CD4-positive, CD25-positive, alpha-beta regulatory T cell (primary cell): Measurements from ENCODE around the gene DLAT. TPM values are rescaled to one million over a fixed set of nuclear protein-coding genes. Genes with fewer than 3 reads are reported as not detected.
"Not testable (repeated sequence)": the region's sequence is repeated elsewhere in the genome, so short reads cannot be mapped to it uniquely, and the experiment has no call there.

Source experiments
- ATAC-seq, 2 donors: fragments of 150-1000 bp; cut with Tn5 transposase; one replicate each; pipeline ENCODE4 v1.10.0; 2021; ENCODE audit warnings: low read depth in 2 of 2, moderate number of reproducible peaks in 2 of 2, moderate library complexity in 1 of 2
- DNase-seq, 3 donors: peaks; one replicate each; pipeline versions ENCODE4 v3.0.0 to v3.0.0-alpha.2; 2012 to 2022; ENCODE audit warnings: mixed read lengths in 1 of 3
- H3K27ac ChIP-seq: one replicate; pipeline ENCODE4 v1.7.0; 2013; ENCODE audit warnings: mild to moderate bottlenecking, low read length; ENCODE audit not compliant: insufficient read depth, poor library complexity, severe bottlenecking
- H3K27me3 ChIP-seq: one replicate; pipeline ENCODE4 v1.7.0; 2013; ENCODE audit warnings: low read length; ENCODE audit not compliant: control insufficient read depth, insufficient read depth
- H3K36me3 ChIP-seq: one replicate; pipeline ENCODE4 v1.7.0; 2013; ENCODE audit warnings: mild to moderate bottlenecking, low read length, moderate library complexity; ENCODE audit not compliant: control insufficient read depth, insufficient read depth
- H3K4me1 ChIP-seq: 2 replicates; pipeline ENCODE4 v1.7.0; 2013; ENCODE audit warnings: mild to moderate bottlenecking, low read length; ENCODE audit not compliant: insufficient read depth, control insufficient read depth, poor library complexity, severe bottlenecking
- H3K4me3 ChIP-seq: one replicate; pipeline ENCODE4 v1.7.0; 2013; ENCODE audit warnings: low read depth, mild to moderate bottlenecking, low read length, moderate library complexity
- H3K9me3 ChIP-seq, 2 experiments: 1 replicate in 1 of 2; 2 replicates in 1 of 2; pipeline ENCODE4 v1.7.0; 2013; ENCODE audit warnings: low read length in 2 of 2, mild to moderate bottlenecking in 1 of 2, moderate library complexity in 1 of 2; ENCODE audit not compliant: control insufficient read depth in 2 of 2
- H3K27ac Mint-ChIP-seq, 3 donors: one replicate each; pipeline ENCODE4 v1.8.0; 2020 to 2022; ENCODE audit warnings: mild to moderate bottlenecking in 3 of 3, mixed read lengths in 3 of 3, moderate library complexity in 2 of 3
- H3K27me3 Mint-ChIP-seq: one replicate; pipeline ENCODE4 v1.8.0; 2022; ENCODE audit warnings: mild to moderate bottlenecking, mixed read lengths
- H3K36me3 Mint-ChIP-seq: one replicate; pipeline ENCODE4 v1.8.0; 2020; ENCODE audit warnings: mixed read lengths
- H3K4me1 Mint-ChIP-seq, 4 donors: one replicate each; pipeline ENCODE4 v1.8.0; 2020 to 2022; ENCODE audit warnings: mixed read lengths in 4 of 4, mild to moderate bottlenecking in 1 of 4
- H3K4me3 Mint-ChIP-seq, 4 donors: one replicate each; pipeline ENCODE4 v1.8.0; 2020 to 2022; ENCODE audit warnings: mild to moderate bottlenecking in 4 of 4, mixed read lengths in 4 of 4, moderate library complexity in 3 of 4
- H3K9me3 Mint-ChIP-seq, 7 donors: one replicate each; pipeline ENCODE4 v1.8.0; 2020 to 2022; ENCODE audit warnings: mixed read lengths in 7 of 7, mild to moderate bottlenecking in 3 of 7, moderate library complexity in 2 of 7
- polyA plus RNA-seq, 4 donors: library from polyadenylated mRNA; unstranded; fragments of 300-500 nt; fragmentation: Illumina TruSeq; gene quantifications; one replicate each; pipeline ENCODE4 v1.2.3, GENCODE V29; 2021
- total RNA-seq: library from RNA; stranded (reverse); gene quantifications from one replicate; pipeline ENCODE4 v1.2.3, GENCODE V29; 2022

Gene DLAT
- total and polyA plus RNA-seq, 5 donors from 2014 or later = 16.3 to 26.8 (median 23.0) TPM

- Histone ChIP-seq H3K9me3 (no peaks in the 10 kb centered on the region), H3K36me3 (peaks cover 63% of the 10 kb centered on the region), H3K27ac (no peak overlapping the region), H3K4me1 (no peaks in the 10 kb centered on the region), H3K4me3 (no peak overlapping the region), H3K27me3 (no peaks in the 10 kb centered on the region)
- H3K4me3 Mint-ChIP-seq = no peak overlapping the region
- peaks cover 1 to 17% (median 6%) of the 10 kb centered on the region in 4 donors for H3K4me1 Mint-ChIP-seq
- H3K36me3 Mint-ChIP-seq = peaks cover 60% of the 10 kb centered on the region
- H3K27ac Mint-ChIP-seq = peak overlapping the region in 2 of 3 donors; percentile 16 to 20
- no peaks in the 10 kb centered on the region for H3K9me3 Mint-ChIP-seq
- H3K27me3 Mint-ChIP-seq = no peaks in the 10 kb centered on the region
- DNase-seq (no peak), ATAC-seq (no peak)
Measured at GRCh38 chr11:112042161-112042960, 17.2 kb downstream of the DLAT start.

GRCh38 chr11:112042961-112043304, 17.7 kb downstream of the DLAT start:
- H3K27ac ChIP-seq = no peak overlapping the region
- H3K27me3 ChIP-seq = no peaks in the 10 kb centered on the region
- peaks cover 65% of the 10 kb centered on the region for H3K36me3 Mint-ChIP-seq
- no peaks in the 10 kb centered on the region for H3K9me3 Mint-ChIP-seq
- peaks cover 3 to 20% (median 6%) of the 10 kb centered on the region in 4 donors for H3K4me1 Mint-ChIP-seq
- DNase-seq = no peak
- H3K36me3 ChIP-seq = peaks cover 57% of the 10 kb centered on the region
- no peaks in the 10 kb centered on the region for H3K27me3 Mint-ChIP-seq
- no peak overlapping the region for H3K4me3 ChIP-seq
- H3K9me3 ChIP-seq = no peaks in the 10 kb centered on the region
- no peaks in the 10 kb centered on the region for H3K4me1 ChIP-seq
- no peak for ATAC-seq
- peak overlapping the region in 1 of 3 donors; percentile 20 for H3K27ac Mint-ChIP-seq
- no peak overlapping the region for H3K4me3 Mint-ChIP-seq

GRCh38 chr11:112044961-112045360, 19.8 kb downstream of the DLAT start:
- DNase-seq = no peak
- no peak overlapping the region for H3K27ac Mint-ChIP-seq
- H3K4me3 Mint-ChIP-seq = no peak overlapping the region
- Histone ChIP-seq H3K27ac (no peak overlapping the region), H3K27me3 (no peaks in the 10 kb centered on the region), H3K36me3 (peaks cover 51% of the 10 kb centered on the region), H3K9me3 (no peaks in the 10 kb centered on the region), H3K4me1 (no peaks in the 10 kb centered on the region), H3K4me3 (no peak overlapping the region)
- H3K27me3 Mint-ChIP-seq = no peaks in the 10 kb centered on the region
- H3K36me3 Mint-ChIP-seq = peaks cover 65% of the 10 kb centered on the region
- no peaks in the 10 kb centered on the region for H3K9me3 Mint-ChIP-seq
- no peak for ATAC-seq
- H3K4me1 Mint-ChIP-seq = peaks cover 9 to 30% (median 16%) of the 10 kb centered on the region in 4 donors

- Mint-ChIP-seq H3K36me3 (peaks cover 65% of the 10 kb centered on the region), H3K4me1 (peaks cover 10 to 31% (median 17%) of the 10 kb centered on the region in 4 donors)
- H3K27me3 Mint-ChIP-seq, H3K4me3 ChIP-seq, H3K9me3 ChIP-seq, H3K27ac ChIP-seq, DNase-seq, H3K9me3 Mint-ChIP-seq, H3K27me3 ChIP-seq, H3K4me3 Mint-ChIP-seq, H3K27ac Mint-ChIP-seq, ATAC-seq, H3K4me1 ChIP-seq: not testable (repeated sequence)
- H3K36me3 ChIP-seq = peaks cover 52% of the 10 kb centered on the region
Measured at GRCh38 chr11:112046647-112047046, 21.4 kb downstream of the DLAT start.

- not testable (repeated sequence) for H3K27me3 ChIP-seq, H3K9me3 Mint-ChIP-seq, DNase-seq, H3K27ac Mint-ChIP-seq, H3K4me3 Mint-ChIP-seq, ATAC-seq, H3K9me3 ChIP-seq, H3K4me3 ChIP-seq, H3K4me1 ChIP-seq, H3K27me3 Mint-ChIP-seq, H3K27ac ChIP-seq
- peaks cover 58% of the 10 kb centered on the region for H3K36me3 ChIP-seq
- H3K4me1 Mint-ChIP-seq = peaks cover 10 to 24% (median 16%) of the 10 kb centered on the region in 4 donors
- peaks cover 65% of the 10 kb centered on the region for H3K36me3 Mint-ChIP-seq
Measured at GRCh38 chr11:112048256-112048655, 23.0 kb downstream of the DLAT start.

GRCh38 chr11:112049777-112050176, 24.6 kb downstream of the DLAT start:
- no peaks in the 10 kb centered on the region for H3K4me1 ChIP-seq
- no peak overlapping the region for H3K4me3 ChIP-seq
- Mint-ChIP-seq H3K27ac (no peak overlapping the region), H3K36me3 (peaks cover 64% of the 10 kb centered on the region), H3K4me1 (peaks cover 10 to 24% (median 16%) of the 10 kb centered on the region in 4 donors), H3K27me3 (no peaks in the 10 kb centered on the region), H3K4me3 (no peak overlapping the region), H3K9me3 (no peaks in the 10 kb centered on the region)
- H3K9me3 ChIP-seq = no peaks in the 10 kb centered on the region
- H3K27me3 ChIP-seq = no peaks in the 10 kb centered on the region
- H3K27ac ChIP-seq = no peak overlapping the region
- no peak for DNase-seq
- ATAC-seq = no peak
- H3K36me3 ChIP-seq = peaks cover 49% of the 10 kb centered on the region

GRCh38 chr11:112050721-112051120, 25.5 kb downstream of the DLAT start:
- H3K4me3 Mint-ChIP-seq = no peak overlapping the region
- no peak overlapping the region for H3K27ac Mint-ChIP-seq
- H3K27me3 Mint-ChIP-seq = no peaks in the 10 kb centered on the region
- H3K4me1 ChIP-seq = no peaks in the 10 kb centered on the region
- no peak overlapping the region for H3K4me3 ChIP-seq
- DNase-seq (no peak), ATAC-seq (no peak)
- peaks cover 59% of the 10 kb centered on the region for H3K36me3 Mint-ChIP-seq
- H3K9me3 Mint-ChIP-seq = no peaks in the 10 kb centered on the region
- no peak overlapping the region for H3K27ac ChIP-seq
- no peaks in the 10 kb centered on the region for H3K9me3 ChIP-seq
- H3K36me3 ChIP-seq = peaks cover 42% of the 10 kb centered on the region
- H3K4me1 Mint-ChIP-seq = peaks cover 10 to 24% (median 16%) of the 10 kb centered on the region in 4 donors
- H3K27me3 ChIP-seq = no peaks in the 10 kb centered on the region

GRCh38 chr11:112051768-112052167, 26.6 kb downstream of the DLAT start:
- Histone ChIP-seq H3K27ac (no peak overlapping the region), H3K27me3 (no peaks in the 10 kb centered on the region), H3K4me1 (no peaks in the 10 kb centered on the region), H3K4me3 (no peak overlapping the region), H3K36me3 (peaks cover 38% of the 10 kb centered on the region), H3K9me3 (no peaks in the 10 kb centered on the region)
- no peak overlapping the region for H3K27ac Mint-ChIP-seq
- H3K4me3 Mint-ChIP-seq = no peak overlapping the region
- no peaks in the 10 kb centered on the region for H3K27me3 Mint-ChIP-seq
- DNase-seq (no peak), ATAC-seq (no peak)
- peaks cover 10 to 20% (median 16%) of the 10 kb centered on the region in 4 donors for H3K4me1 Mint-ChIP-seq
- no peaks in the 10 kb centered on the region for H3K9me3 Mint-ChIP-seq
- peaks cover 55% of the 10 kb centered on the region for H3K36me3 Mint-ChIP-seq
